Raji (cell line): ENCODE results near the gene EI24.
A peak's percentile ranks its signal among the peaks of the same experiment; 100 is the strongest.

Experiments used
- POLR2A ChIP-seq: IDR thresholded peaks from 2 replicates; pipeline ENCODE4 v1.6.1; 2011; ENCODE audit warnings: low read depth, low read length, control low read depth; ENCODE audit not compliant: insufficient read depth

The EI24 gene

DNA sequence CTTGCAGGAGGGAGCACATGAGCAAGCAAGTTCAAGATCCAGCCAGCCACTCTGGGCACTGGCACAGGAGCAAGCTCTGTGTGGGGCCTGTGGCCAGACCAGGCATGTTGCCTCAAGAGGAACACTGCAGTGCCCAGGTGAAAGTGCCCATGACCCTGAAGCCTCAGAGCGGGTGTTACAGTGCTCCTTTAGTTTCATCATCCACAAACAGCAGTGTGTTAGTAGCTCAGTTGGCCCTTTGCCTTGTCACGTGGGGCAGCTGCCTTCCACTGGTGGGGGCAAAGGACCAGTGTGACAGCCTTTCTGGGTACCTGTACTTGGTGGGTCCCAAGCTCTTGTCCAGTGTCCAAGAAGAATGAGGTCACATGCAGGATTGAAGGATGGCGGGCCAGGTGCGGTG lies 3.0 kb upstream of the EI24 start:
- no peak for TF ChIP-seq POLR2A

DNA sequence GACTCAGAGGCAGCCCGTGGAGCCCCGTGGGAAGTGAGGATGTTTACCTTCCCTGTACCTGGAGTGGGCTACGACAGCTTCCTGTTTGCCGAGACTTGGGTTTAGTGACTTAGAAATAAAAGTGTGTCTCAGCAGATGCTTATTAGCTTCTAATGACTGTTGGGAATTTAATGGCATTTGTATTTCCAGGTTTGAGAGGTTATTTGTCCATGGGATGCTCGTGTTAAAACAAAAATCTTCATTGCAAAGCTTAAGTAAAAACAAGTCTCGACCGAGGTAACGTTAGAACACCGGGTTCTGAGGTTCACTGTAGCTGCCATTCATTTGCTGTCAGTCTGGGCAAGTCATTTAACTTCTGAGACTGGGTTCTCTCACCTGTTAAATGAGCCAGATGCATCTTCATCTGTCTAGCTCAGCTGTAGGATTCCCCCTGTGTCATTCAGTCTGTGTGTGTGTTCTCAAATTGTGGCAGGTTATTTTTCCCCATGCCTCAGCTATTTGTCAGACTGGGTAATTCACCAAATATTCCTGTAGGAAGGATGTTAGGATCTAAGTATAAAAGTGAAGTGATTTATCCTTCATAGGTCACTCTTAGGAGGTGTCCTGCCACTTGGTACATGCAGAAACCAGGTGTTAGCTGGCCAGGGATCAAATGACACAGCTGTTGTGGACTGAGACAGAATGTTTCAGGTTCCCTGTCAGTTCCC lies 791 bp downstream of the EI24 start:
- no peak for TF ChIP-seq POLR2A

- TF ChIP-seq POLR2A, result no peak
These were observed 1.7 kb downstream of the EI24 start for GRCh38 chr11:125570952-125571351.

DNA sequence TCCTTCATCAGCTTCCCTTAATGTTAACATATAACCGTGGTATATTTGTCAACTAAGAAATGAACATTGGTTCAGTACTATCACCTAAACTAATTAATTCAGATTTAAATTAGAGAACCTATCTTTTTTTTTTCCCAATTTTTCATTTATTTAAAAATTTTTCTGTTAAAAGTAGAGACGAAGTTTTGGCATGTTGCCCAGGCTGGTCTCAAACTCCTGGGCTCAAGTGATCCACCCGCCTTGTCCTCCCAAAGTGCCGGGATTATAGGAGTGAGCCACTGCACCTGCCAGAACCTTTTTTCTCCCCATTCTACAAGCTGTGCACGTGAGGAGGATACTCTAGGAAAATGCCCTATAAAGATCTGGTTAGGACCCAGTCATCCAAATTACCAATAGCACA lies 3.6 kb downstream of the EI24 start:
- no peak for TF ChIP-seq POLR2A

DNA sequence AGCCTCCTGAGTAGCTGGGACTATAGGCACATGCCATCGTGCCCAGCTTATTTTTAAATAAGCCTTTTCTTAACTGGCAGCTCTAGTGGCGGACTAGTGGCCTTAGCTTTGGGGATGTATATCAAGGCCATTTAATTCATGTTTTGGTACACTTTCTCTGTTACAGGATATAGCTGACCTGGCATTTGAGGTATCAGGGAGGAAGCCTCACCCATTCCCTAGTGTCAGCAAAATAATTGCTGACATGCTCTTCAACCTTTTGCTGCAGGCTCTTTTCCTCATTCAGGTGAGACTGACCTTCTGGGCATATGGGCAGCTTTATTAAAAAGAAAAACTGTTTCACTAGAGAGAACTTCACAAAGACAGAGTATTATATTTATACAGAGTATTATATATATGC lies 9.5 kb downstream of the EI24 start:
- TF ChIP-seq POLR2A, result no peak

DNA sequence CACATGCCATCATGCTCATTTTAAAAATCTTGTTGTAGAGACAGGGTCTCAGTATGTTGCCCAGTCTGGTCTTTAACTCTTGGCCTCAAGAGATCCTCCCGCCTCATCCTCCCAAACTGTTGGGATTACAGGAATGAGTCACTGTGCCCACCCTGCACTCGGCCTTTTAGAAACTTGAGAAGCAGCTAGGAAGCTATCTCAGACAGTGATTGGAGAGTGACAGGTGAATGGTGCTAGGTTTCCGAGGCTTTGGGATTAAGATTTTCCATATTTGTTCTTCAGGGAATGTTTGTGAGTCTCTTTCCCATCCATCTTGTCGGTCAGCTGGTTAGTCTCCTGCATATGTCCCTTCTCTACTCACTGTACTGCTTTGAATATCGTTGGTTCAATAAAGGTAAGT lies 10.5 kb downstream of the EI24 start:
- no peak for TF ChIP-seq POLR2A

DNA sequence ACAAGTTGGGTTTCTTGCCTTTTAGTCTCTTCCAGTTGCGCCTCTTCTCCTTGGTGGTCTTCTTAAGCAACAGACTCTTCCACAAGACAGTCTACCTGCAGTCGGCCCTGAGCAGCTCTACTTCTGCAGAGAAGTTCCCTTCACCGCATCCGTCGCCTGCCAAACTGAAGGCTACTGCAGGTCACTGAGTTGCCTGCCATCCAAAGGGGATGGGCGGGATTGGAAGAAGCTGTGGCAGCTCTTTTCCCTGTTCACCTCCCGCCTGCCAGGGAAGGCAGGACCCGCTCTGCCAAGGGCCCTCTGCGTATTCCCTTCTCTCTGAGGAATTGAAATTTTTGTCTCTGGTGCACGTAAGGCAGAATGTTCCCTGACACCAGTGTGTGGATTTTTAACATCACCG lies 14.2 kb downstream of the EI24 start:
- TF ChIP-seq POLR2A, result no peak

- no peak for TF ChIP-seq POLR2A
These were observed 16.2 kb downstream of the EI24 start for GRCh38 chr11:125585487-125585886.

- TF ChIP-seq POLR2A, result no peak
These were observed 17.3 kb downstream of the EI24 start for GRCh38 chr11:125586623-125587022.

- TF ChIP-seq POLR2A, result no peak
These were observed 18.2 kb downstream of the EI24 start for GRCh38 chr11:125587480-125587879.

DNA sequence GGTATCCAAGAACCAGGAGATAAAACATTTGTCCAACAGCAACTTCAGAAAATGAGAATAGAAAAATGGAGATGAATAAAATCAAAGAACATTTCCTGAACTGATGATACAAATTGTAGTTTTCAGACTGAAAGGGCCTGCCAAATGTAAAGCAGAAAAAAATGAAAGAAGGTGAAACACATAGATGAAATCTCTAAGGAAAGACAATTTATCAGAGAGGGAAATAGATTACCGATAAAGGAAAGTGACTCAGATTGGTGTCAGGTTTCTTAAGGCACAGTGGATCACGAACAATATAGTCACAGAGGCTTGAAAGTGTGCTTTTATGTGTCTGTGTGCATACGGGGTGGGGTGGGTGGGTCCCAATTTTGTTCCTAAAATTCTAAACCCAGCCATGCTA lies 19.2 kb downstream of the EI24 start:
- TF ChIP-seq POLR2A, result no peak

DNA sequence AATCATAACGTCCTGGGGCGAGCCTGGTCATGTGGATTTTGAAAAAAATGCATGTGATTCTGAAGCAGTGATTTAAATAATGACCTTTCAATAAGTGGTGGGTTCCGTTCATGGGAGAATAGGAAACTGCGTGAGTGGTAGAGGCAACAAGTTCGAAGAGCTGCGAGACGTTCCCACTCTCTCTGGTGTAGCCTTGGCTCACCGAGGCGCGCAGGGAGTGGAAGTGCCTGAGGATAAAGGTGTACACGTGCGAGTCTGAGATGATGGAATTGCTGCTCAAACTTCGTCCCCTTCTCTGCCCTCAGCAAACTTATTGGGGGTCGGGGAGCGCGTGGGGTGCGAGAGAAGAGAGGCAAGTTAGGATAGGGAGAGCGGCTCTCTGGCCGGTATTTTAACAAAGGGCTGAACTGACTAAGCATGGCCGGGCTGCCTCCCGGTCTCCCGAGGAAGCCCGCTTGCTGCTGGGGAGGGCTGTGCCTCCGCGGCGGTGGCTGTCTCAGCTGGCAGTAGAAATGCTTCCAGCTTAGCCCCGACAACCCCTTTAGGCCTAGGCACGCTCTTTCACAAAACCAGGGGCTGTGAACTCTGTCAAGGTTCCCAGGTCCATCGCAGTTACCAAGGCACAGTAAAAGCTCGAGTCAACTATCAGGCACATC lies 22.5 kb downstream of the EI24 start:
- no peak for TF ChIP-seq POLR2A

GRCh38 chr11:125592305-125593113 lies 23.2 kb downstream of the EI24 start, which contains the start of gene STT3A:
Gene STT3A (plus strand): TSS chr11:125592852. CDS start chr11:125595916, 3,064 bp downstream.
- peak; percentile 90 for TF ChIP-seq POLR2A

- no peak for TF ChIP-seq POLR2A
These were observed 24.0 kb downstream of the EI24 start for GRCh38 chr11:125593114-125593820.

DNA sequence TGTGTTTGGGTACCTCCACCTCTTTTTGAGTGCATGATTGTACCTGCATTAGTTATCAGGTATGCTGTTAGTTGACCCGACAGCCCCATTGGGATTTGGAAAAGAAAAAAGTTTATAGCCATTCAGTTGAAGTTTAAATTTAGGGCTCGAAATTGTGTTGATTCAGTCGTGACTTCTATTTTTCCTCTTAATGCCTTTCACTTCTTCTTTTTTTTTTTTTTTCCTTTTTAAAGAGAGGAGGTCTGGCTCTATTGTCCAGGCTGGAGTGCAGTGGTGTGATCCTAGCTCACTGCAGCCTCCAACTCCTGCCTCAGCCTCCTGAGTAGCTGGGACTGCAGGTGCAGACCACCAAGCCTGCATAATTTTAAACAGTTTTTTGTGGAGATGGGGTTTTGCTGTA lies 25.7 kb downstream of the EI24 start:
- TF ChIP-seq POLR2A, result no peak
